SH-SY5Y (cell line): ENCODE data around the gene KCTD1.

Source experiments
- GATA2 ChIP-seq: IDR thresholded peaks from 2 replicates; pipeline ENCODE4 v1.6.1; 2011; ENCODE audit warnings: mild to moderate bottlenecking, low read depth, low read length
- GATA3 ChIP-seq: IDR thresholded peaks from 2 replicates; pipeline ENCODE4 v1.6.1; 2011; ENCODE audit warnings: low read depth, mild to moderate bottlenecking, low read length, moderate library complexity

DNA sequence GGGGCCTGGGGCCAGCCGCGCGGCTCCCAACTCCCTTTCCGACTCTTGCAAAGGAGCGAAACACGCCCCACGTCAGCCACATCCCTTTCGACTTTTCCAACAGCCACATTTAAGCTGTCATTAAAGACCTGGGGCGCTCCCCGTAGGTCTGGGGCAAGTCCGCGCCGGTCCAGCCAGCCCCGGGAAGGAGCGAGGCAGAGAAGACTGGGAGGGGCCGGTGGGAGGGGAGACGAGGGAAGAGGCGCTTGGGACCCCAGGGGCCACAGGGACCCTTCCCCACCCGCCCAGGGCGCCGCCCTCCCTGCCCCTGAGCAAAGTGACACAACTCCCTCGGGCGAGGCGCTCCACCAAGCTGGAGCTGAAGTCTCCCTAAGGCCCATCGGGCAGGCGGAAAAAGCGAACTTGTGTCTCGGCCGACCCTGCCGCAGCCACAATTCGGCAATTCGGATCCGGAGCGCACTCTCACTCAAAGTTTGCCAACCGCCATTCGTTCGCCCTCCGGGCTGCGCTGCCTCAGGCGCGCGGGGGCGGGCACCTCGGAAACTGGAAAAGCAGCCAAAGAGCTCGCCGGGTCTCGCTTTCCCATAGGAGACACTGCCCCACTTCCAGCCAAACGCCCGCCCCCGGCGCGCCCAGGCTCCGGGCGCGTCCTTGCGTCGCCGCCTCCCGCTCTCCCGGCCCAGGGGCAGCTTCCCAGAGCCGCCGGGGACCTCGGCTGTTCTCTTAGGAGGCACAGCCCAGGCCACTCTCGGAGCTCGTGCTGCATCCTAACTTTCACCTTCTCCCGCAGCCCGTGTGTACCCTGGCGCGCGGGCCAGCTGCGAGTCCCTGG is 1.1 kb upstream of the KCTD1 start:
- no peak for TF ChIP-seq GATA3
- no peak for TF ChIP-seq GATA2
